Neural cell (in vitro differentiated cells): ENCODE measurements around the gene PDE4D.

Experiments
- TF ChIP-seq, protein P1 (sequence below): fragments of 450-650 bp; IDR thresholded peaks from 2 replicates; pipeline ENCODE4 v1.5.1; 2014; ENCODE audit warnings: antibody characterized with exemption, mild to moderate bottlenecking, moderate library complexity; ENCODE audit not compliant: poor library complexity, severe bottlenecking
- TF ChIP-seq, protein P2 (sequence below): IDR thresholded peaks from 2 replicates; pipeline ENCODE4 v1.6.1; 2012; ENCODE audit warnings: borderline replicate concordance

DNA sequence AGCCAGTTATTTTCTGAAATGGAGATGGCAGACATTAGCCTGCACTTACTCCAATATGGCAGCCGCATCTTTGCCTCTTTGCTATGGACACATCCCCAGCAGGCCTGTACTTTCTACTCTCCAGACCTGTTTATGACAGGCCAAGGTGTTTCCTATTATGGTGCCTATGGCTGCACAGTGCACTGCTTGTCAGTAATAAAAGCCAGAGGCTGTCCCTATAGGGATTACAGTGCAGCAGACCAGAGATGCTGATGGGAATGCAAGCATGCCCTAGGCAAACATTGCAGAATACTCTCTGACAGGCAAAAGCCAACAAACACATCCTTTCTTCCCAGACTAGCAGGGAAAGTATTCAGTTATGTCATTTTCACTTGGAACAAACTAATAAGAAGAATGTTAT is 867.8 kb downstream of the PDE4D start:
- TF ChIP-seq, protein P1, sequence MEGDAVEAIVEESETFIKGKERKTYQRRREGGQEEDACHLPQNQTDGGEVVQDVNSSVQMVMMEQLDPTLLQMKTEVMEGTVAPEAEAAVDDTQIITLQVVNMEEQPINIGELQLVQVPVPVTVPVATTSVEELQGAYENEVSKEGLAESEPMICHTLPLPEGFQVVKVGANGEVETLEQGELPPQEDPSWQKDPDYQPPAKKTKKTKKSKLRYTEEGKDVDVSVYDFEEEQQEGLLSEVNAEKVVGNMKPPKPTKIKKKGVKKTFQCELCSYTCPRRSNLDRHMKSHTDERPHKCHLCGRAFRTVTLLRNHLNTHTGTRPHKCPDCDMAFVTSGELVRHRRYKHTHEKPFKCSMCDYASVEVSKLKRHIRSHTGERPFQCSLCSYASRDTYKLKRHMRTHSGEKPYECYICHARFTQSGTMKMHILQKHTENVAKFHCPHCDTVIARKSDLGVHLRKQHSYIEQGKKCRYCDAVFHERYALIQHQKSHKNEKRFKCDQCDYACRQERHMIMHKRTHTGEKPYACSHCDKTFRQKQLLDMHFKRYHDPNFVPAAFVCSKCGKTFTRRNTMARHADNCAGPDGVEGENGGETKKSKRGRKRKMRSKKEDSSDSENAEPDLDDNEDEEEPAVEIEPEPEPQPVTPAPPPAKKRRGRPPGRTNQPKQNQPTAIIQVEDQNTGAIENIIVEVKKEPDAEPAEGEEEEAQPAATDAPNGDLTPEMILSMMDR: no peak
- TF ChIP-seq, protein P2, sequence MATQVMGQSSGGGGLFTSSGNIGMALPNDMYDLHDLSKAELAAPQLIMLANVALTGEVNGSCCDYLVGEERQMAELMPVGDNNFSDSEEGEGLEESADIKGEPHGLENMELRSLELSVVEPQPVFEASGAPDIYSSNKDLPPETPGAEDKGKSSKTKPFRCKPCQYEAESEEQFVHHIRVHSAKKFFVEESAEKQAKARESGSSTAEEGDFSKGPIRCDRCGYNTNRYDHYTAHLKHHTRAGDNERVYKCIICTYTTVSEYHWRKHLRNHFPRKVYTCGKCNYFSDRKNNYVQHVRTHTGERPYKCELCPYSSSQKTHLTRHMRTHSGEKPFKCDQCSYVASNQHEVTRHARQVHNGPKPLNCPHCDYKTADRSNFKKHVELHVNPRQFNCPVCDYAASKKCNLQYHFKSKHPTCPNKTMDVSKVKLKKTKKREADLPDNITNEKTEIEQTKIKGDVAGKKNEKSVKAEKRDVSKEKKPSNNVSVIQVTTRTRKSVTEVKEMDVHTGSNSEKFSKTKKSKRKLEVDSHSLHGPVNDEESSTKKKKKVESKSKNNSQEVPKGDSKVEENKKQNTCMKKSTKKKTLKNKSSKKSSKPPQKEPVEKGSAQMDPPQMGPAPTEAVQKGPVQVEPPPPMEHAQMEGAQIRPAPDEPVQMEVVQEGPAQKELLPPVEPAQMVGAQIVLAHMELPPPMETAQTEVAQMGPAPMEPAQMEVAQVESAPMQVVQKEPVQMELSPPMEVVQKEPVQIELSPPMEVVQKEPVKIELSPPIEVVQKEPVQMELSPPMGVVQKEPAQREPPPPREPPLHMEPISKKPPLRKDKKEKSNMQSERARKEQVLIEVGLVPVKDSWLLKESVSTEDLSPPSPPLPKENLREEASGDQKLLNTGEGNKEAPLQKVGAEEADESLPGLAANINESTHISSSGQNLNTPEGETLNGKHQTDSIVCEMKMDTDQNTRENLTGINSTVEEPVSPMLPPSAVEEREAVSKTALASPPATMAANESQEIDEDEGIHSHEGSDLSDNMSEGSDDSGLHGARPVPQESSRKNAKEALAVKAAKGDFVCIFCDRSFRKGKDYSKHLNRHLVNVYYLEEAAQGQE: no peak
